Mononuclear cell (primary cell): ENCODE measurements around the gene PPP2R5B. TPM values are rescaled to one million over a fixed set of nuclear protein-coding genes. Genes with fewer than 3 reads are reported as not detected.

Source experiments
- H3K27me3 ChIP-seq: 2 replicates; pipeline ENCODE4 v1.6.0; 2011; ENCODE audit warnings: low read length, control low read depth; ENCODE audit not compliant: insufficient read depth
- H3K4me1 ChIP-seq: 2 replicates; pipeline ENCODE4 v1.5.1; 2011; ENCODE audit warnings: mild to moderate bottlenecking, low read length, control low read depth; ENCODE audit not compliant: insufficient read depth
- H3K4me3 ChIP-seq: 2 replicates; pipeline ENCODE4 v1.5.1; 2011; ENCODE audit warnings: mild to moderate bottlenecking, low read length, moderate library complexity
- H3K9me3 ChIP-seq: 2 replicates; pipeline ENCODE4 v1.5.1; 2011; ENCODE audit warnings: low read depth, mild to moderate bottlenecking, control low read depth, low read length
- total RNA-seq: library from RNA; depleted of rRNA; stranded (reverse); fragments of >200 nt; gene quantifications from one replicate; pipeline ENCODE4 v1.2.3, GENCODE V29; 2012

PPP2R5B gene
- total RNA-seq, 1 donor: 5.8 TPM

DNA sequence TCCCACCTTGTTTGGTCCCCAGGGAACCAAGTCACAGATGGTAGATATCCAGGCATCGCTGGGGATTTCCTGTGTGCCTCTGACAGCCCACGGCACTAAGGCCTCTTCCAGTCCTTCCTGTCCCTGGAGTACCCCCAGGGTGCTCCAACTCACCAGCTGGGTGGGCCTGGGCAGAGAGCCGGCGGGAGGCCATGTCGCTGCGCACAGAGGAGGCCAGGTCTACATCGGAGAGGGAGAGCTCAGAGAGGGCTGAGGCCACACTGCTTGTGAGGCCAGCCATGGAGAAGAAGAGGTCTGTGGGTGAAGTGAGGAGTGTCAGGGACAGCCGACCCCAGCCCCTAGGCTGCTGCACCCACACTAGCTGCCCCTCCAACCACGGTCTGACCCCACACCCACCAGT lies 12.8 kb upstream of the PPP2R5B start:
- Histone ChIP-seq H3K27me3 (no peaks in the 10 kb centered on the region), H3K4me1 (peaks cover 15% of the 10 kb centered on the region), H3K9me3 (no peaks in the 10 kb centered on the region), H3K4me3 (no peak overlapping the region)

DNA sequence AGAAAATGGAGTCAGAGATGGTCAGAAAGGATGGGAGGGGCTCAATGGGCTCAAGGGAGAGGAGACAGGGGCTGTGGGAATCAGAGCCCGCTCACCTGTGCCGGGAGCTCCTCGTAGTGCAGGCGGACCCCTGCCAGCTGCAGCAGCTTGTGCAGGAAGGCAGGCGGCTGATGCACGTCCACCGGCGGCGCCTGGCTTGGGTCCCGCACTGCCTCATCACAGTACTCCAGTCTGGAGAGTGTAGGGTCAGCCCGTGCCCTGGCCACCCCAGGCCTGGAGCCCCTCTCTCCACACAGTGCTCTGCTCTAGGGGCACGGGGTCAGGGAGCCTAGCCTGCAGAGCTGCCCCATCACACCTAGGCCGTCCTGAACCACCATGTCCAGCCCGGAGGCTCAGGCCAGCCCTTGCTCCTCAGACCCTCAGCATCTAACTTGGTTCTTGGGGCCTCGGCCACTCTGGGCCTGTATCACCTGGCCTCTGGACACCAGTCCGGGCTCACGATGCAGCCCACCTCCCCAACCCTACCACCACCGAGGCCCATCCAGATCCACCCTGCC lies 11.2 kb upstream of the PPP2R5B start:
- Histone ChIP-seq H3K4me3 (no peak overlapping the region), H3K27me3 (no peaks in the 10 kb centered on the region), H3K4me1 (peaks cover 24% of the 10 kb centered on the region), H3K9me3 (no peaks in the 10 kb centered on the region)

DNA sequence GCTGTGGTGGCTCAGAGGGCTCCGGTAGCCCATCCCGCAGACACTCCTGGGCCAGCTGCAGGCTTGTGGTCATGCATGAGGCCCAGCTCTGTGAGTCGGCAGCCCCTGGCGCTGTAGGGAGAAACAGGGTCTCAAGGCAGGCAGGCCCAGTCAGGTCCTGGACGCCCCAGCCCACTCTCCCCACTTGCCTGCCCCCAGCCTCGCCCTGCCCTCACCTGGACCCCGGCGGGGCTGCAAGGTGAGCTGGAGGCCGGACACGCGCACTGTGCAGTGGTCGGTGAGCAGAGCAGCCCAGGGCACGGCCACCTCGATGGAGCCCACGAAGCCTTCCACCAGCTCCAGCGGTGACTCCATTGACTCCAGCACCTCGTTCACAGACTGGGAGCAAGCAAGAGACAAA lies 10.4 kb upstream of the PPP2R5B start:
- Histone ChIP-seq H3K9me3 (no peaks in the 10 kb centered on the region), H3K27me3 (no peaks in the 10 kb centered on the region), H3K4me3 (no peak overlapping the region), H3K4me1 (peaks cover 24% of the 10 kb centered on the region)

DNA sequence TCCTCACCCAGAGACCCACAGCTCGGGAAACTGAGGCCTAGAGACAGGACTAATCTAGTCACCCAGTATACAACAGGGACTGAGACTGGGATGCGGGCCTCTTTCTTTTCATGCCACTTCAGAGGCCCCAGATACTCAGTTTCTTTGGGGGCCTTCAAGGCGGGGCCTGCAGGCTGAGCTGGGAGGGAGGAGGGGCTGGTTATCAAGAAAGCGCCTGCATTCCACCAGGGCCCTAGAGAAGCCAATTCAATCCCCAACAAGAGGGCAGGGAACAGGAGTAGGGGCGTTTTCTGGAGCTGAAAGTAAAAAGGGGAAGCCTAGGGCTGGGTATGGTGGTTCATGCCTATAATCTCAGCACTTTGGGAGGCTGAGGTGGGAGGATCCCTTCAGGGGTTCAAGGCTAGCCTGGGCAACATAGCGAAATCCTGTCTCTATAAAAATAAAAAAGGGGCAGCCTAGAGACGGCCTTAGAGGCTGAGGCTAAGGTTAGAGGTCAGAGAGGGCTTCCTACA lies 9.1 kb upstream of the PPP2R5B start:
- Histone ChIP-seq H3K4me1 (peaks cover 24% of the 10 kb centered on the region), H3K27me3 (no peaks in the 10 kb centered on the region), H3K4me3 (no peak overlapping the region), H3K9me3 (no peaks in the 10 kb centered on the region)

DNA sequence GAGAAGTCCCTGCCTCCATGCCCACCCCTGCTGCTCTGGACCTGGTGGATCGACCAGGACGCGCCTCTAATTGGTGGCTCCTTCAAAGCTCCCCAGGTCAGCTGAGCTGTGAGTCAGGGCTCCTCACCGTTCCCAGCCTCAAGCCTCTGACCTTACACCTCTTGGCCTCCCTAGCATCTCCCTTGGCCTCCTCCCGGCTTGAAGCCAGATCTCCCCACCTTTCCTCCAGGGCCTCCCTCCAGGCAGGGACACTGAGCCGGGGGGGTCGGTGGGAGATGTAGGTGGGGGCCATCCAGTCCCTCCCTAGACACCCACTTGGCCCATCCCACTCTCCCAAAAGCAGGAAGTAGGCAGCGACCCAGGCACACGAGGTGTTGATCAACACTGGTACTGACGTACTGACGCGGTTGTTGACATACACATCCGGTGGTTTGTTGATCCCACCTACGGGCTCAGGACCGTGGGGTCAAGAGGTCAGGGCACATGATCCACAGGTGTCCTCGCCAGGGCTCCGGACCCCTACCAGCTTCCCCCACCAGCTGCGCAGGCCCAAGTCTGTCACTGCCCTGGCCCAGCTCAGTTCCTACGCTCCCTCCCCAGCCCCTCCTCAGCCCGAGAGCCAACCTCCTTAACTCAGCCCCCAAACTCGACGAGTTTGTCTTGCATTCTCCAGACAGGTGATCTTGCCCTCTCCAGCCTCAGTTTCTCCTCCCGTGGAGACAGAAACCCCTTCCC lies 8.3 kb upstream of the PPP2R5B start:
- Histone ChIP-seq H3K27me3 (no peaks in the 10 kb centered on the region), H3K9me3 (no peaks in the 10 kb centered on the region)

DNA sequence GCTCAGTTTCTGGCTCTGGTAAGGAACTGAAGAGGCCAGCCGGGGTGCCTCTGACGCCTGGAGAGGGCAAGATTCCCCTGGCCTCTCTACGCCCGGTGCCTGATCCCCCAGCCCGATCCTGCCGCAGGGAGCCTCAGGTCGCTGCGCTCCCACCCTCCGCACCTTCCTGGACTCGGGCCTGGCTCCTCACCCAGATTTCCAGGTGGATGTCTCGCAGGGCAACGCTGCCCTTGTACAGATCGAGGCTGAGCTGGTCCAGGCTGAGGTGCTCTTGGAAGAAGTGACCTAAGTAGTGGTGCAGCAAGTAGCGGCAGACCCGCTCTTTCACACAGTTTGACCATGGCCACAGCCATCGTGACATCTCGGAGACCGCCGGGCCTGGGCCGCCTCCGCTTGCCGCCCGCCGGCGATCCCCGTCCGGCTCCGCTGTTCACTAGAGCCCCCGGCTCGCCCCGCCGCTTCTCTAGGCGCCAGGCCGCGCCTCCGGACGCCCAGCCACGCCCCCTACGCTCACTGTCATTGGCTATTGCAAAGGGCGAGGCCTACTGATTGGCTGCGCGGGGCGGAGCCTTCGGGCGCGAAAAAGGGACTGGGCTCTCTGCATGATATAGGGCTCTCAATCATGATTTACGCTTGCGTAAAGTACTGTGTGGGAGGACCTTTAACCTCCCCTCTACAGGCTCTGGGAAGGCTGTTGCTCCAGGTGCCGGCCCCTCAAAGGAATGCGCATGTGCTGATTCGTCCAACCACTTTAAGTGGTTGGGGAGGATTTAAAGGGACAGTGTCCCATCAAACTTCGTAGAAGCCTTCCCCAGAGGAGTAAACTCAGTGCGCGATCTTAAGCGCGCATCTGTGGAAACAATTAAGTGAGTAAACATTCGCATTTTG lies 7.5 kb upstream of the PPP2R5B start, which contains the start of gene ATG2A:
ATG2A (minus strand) TSS at position 435 of the 888 bp plus-strand sequence; CDS start at position 361, 74 bp downstream.
- Histone ChIP-seq H3K9me3 (no peaks in the 10 kb centered on the region), H3K4me3 (peak within 1 kb of the TSS; percentile 77), H3K4me1 (peaks cover 24% of the 10 kb centered on the region), H3K27me3 (no peaks in the 10 kb centered on the region)

More for the DNA sequence above, 8.3 kb upstream of the PPP2R5B start:
- peak overlapping the region; percentile 77 for H3K4me3 ChIP-seq
- H3K4me1 ChIP-seq: peaks cover 24% of the 10 kb centered on the region

DNA sequence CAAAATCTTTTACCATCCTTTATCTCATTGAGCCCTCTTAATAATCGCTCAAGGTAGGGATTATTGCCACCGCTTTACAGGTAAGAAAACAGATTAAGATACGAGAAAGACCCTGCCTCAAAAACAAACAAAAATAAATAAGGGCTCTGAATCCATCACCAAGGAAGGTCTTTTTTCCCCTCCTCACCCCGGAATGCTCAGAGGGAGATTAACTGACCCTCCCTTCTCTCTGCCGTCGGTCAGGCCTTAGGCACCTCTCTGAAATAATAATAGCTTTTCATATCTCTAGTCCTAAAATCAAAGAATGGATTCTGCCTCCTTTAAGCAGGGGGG lies 6.9 kb upstream of the PPP2R5B start:
- Histone ChIP-seq H3K9me3 (no peaks in the 10 kb centered on the region), H3K4me3 (peak overlapping the region; percentile 77)

DNA sequence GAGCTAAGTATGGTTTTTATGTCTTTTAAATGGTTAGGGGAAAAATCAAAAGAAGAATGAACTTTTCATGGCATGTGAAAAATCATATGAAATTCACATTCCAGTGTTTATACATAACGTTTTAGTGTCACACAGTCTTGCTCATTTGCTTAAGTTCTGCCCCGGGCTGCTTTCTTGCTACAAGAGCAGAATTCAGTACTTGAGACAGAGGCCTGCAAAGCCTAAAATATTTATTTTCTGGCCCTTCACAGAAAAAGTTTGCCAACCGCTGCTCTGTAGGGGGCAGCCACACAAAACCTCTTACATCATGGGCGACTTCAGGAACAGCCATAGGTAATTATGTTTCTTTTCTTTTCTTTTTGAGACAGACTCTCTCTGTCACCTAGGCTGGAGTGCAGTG lies 6.5 kb upstream of the PPP2R5B start:
- no peaks in the 10 kb centered on the region for H3K9me3 ChIP-seq
- H3K27me3 ChIP-seq: no peaks in the 10 kb centered on the region
- H3K4me3 ChIP-seq: no peak overlapping the region
- H3K4me1 ChIP-seq: peaks cover 24% of the 10 kb centered on the region

More for the DNA sequence above, 6.9 kb upstream of the PPP2R5B start:
- Histone ChIP-seq H3K27me3 (no peaks in the 10 kb centered on the region), H3K4me1 (peaks cover 24% of the 10 kb centered on the region)

DNA sequence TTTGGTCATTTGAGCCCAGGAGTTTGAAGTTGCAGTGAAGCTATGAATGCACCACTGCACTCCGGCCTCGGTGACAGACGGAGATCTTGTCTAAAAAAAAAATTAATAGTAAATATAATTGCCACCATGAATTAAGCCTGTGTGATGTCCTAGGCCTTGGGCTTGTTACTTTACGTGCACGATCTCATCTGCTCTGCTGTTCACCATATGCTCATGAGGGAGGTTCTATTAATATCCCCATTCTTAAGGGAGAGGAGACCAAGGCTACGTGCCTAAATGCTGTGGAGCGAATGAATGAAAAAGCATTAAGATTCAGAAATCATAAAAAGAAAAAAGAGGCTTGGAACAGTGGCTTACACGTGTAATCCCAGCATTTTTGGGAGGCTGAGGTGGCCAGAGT lies 4.9 kb upstream of the PPP2R5B start:
- peaks cover 34% of the 10 kb centered on the region for H3K4me1 ChIP-seq
- no peak overlapping the region for H3K4me3 ChIP-seq
- H3K27me3 ChIP-seq: no peaks in the 10 kb centered on the region
- no peaks in the 10 kb centered on the region for H3K9me3 ChIP-seq

DNA sequence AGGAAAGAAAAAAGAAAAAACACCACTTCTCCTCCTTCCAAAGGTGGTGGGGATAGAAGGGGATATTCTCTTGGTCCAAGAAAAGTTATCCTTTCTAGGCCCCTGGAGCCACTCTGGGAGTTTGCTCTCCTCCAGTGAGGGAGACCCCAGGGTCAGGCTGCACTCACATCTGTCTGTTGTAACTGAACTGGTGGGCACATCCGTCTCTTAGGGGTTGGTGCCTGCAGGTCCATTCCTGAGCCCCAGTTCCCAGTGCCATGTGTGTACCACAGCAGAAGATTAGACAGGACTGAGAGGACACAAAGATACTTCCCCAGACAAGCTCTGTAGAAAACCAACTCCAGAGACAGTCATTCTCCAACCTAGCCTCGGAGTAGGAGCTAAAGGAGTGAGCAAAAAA lies 4.4 kb upstream of the PPP2R5B start:
- no peaks in the 10 kb centered on the region for H3K27me3 ChIP-seq
- no peaks in the 10 kb centered on the region for H3K9me3 ChIP-seq
- no peak overlapping the region for H3K4me3 ChIP-seq
- H3K4me1 ChIP-seq: peaks cover 36% of the 10 kb centered on the region

DNA sequence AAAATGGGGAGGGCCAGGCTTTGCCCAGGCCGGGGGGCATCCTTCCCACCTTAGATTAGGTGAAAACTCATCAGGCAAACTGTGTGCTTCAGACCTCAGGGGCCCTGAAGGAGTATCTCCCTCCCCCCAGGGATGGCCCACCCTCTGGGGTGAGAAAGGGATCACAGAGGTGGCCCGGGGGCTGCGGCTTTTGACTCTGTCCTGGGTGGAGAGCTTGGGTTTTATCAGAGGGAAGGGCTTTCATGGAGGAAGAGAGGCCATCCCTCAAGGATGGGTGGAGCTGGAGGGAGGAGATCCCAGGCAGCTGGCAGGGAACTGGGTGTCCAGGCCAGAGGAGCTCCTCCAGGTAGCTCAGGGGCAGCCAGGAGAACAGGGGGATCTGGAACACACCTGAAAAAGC lies 3.1 kb upstream of the PPP2R5B start:
- no peaks in the 10 kb centered on the region for H3K27me3 ChIP-seq
- peaks cover 28% of the 10 kb centered on the region for H3K4me1 ChIP-seq
- H3K4me3 ChIP-seq: no peak overlapping the region
- H3K9me3 ChIP-seq: no peaks in the 10 kb centered on the region

DNA sequence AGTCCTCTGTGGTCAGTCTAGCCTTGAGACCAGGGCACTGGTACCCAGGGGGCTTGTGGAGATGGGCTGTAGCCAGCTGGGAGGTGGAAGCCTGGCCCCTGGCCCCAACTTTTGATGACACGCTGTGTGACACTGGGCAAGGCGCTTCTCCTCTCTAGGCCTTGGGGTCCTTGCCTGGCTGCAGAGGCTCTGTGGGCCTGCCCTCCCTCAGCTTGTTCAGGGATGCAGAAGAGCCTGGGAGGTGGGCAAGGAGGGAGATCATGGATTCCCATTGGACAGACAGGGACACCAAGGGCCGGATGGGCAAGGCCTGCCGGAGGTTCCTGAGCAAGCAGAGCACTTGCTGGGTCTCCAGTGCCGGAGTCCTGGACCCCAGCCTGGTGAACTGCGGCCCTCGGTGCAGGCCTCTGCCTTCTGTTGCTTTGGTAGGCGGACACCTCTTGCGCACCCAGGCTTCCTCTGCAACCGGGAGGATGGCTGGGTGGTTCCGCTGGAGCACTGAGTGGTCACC lies 1.3 kb upstream of the PPP2R5B start:
- Histone ChIP-seq H3K27me3 (no peaks in the 10 kb centered on the region), H3K4me3 (no peak overlapping the region), H3K4me1 (peaks cover 18% of the 10 kb centered on the region), H3K9me3 (no peaks in the 10 kb centered on the region)

DNA sequence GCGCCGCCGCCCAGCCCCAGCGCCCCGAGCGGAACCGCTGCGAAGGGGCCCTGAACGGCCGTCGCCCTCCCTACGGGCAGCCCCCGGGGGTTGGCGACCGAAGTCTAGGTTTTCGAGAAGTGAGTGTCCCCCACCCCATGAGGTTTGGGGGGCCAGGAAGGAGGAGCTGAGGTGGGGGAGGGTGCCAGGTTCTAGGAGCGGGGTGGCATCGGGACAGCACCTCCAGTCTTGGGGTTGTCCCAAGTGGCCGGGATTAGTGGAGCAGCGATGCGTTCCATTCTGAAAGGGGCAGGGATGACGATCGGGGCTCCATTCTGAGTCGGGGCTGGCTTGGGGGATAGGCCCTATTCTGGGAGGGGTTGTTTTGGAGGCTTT lies 408 bp downstream of the PPP2R5B start:
- H3K4me3 ChIP-seq: peak overlapping the region; percentile 66
- H3K4me1 ChIP-seq: peaks cover 18% of the 10 kb centered on the region
- no peaks in the 10 kb centered on the region for H3K9me3 ChIP-seq
- no peaks in the 10 kb centered on the region for H3K27me3 ChIP-seq

DNA sequence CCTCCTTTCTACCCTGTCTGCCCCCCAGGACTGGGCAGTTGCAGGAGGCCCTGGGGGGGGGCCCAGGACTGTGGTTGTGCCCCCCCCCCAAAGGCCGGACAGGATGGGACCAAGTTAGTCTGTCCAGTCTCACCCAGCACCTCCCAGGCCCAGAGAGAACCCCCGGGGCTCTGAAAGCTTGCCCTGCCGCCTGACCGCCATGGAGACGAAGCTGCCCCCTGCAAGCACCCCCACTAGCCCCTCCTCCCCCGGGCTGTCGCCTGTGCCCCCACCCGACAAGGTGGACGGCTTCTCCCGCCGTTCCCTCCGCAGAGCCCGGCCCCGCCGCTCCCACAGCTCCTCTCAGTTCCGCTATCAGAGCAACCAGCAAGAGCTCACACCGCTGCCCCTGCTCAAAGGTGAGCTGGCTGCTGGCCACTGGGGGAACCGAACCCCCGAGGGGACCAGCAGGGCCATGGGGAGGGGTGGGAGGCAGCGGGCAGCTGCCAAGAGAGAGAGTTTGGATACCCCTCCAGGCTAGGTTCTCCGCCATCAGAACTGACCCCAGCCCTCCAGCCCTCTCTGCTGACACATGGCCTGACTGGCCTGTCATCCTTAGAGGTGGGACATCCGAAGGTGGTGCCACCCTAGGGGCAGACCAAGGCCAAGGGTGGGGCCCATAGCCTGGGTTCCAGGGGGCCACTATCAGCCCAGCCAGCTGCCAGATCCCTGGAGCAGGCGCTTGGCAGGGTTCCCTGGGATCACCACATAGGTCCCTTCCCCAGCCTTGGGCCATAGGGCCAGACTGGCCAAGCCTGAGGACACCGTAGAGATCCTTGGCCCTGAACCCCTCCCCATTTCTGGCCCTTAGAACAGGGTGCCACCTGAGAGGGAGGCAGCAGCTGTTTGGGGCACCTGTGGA lies 1.3 kb downstream of the PPP2R5B start:
- no peak overlapping the region for H3K4me3 ChIP-seq
- H3K9me3 ChIP-seq: no peaks in the 10 kb centered on the region
- no peaks in the 10 kb centered on the region for H3K27me3 ChIP-seq
- H3K4me1 ChIP-seq: peaks cover 18% of the 10 kb centered on the region
